HCT116 (cell line): ENCODE results near the gene FHIT.

Experiments
- CEBPB ChIP-seq: IDR thresholded peaks from 2 replicates; pipeline ENCODE4 v1.6.1; 2012; ENCODE audit warnings: low read depth
- ELF1 ChIP-seq: IDR thresholded peaks from 2 replicates; pipeline ENCODE4 v1.6.1; 2012; ENCODE audit warnings: low read depth, borderline replicate concordance
- EZH2 ChIP-seq: fragments of 200-600 bp; sonication (generic); IDR thresholded peaks from 2 replicates; pipeline ENCODE4 v1.6.1; 2017; ENCODE audit warnings: antibody characterized with exemption, mixed run types
- EZH2phosphoT487 ChIP-seq: fragments of 200-600 bp; IDR thresholded peaks from 2 replicates; pipeline ENCODE4 v1.6.1; 2018; ENCODE audit warnings: antibody characterized with exemption, borderline replicate concordance
- JUND ChIP-seq: IDR thresholded peaks from 2 replicates; pipeline ENCODE4 v1.6.1; 2012
- MAX ChIP-seq: IDR thresholded peaks from 2 replicates; pipeline ENCODE4 v1.6.1; 2012
- POLR2A ChIP-seq: IDR thresholded peaks from 2 replicates; pipeline ENCODE4 v1.7.0; 2011; ENCODE audit warnings: borderline replicate concordance; ENCODE audit not compliant: insufficient read depth, insufficient read length; ENCODE audit errors: extremely low read depth
- POLR2AphosphoS5 ChIP-seq: IDR thresholded peaks from 2 replicates; pipeline ENCODE4 v1.6.1; 2011; ENCODE audit warnings: mild to moderate bottlenecking, low read depth, low read length, moderate library complexity
- SP1 ChIP-seq: IDR thresholded peaks from 2 replicates; pipeline ENCODE4 v1.6.1; 2012; ENCODE audit warnings: low read depth
- SRF ChIP-seq: IDR thresholded peaks from 2 replicates; pipeline ENCODE4 v1.6.1; 2012; ENCODE audit warnings: low read depth
- YY1 ChIP-seq: IDR thresholded peaks from 2 replicates; pipeline ENCODE4 v1.6.1; 2011; ENCODE audit warnings: low read length, low read depth, moderate library complexity, mild to moderate bottlenecking; ENCODE audit not compliant: insufficient replicate concordance; ENCODE audit errors: extremely low read depth
- ZNF274 ChIP-seq: fragments of 200-500 bp; sonication (Bioruptor generic); IDR thresholded peaks from 2 replicates; pipeline ENCODE4 v1.6.1; 2014; ENCODE audit warnings: mild to moderate bottlenecking, low read depth, low read length, inconsistent platforms
- TF ChIP-seq, protein P1 (sequence below), 3 experiments: fragments of 200-600 bp in 1 of 3; sonication (generic) in 1 of 3; IDR thresholded peaks in 2 of 3; conservative IDR thresholded peaks in 1 of 3; 2 replicates each; pipeline ENCODE4 v1.5.1; 2012 to 2017; ENCODE audit warnings: low read depth in 2 of 3, low read length in 2 of 3, antibody characterized with exemption in 1 of 3, borderline replicate concordance in 1 of 3, control low read depth in 1 of 3, mild to moderate bottlenecking in 1 of 3, mixed read lengths in 1 of 3, mixed run types in 1 of 3, moderate library complexity in 1 of 3; ENCODE audit not compliant: insufficient read depth in 1 of 3

GRCh38 chr3:60070366-60070765 is 1180.9 kb downstream of the FHIT start:
- TF ChIP-seq, protein P1, sequence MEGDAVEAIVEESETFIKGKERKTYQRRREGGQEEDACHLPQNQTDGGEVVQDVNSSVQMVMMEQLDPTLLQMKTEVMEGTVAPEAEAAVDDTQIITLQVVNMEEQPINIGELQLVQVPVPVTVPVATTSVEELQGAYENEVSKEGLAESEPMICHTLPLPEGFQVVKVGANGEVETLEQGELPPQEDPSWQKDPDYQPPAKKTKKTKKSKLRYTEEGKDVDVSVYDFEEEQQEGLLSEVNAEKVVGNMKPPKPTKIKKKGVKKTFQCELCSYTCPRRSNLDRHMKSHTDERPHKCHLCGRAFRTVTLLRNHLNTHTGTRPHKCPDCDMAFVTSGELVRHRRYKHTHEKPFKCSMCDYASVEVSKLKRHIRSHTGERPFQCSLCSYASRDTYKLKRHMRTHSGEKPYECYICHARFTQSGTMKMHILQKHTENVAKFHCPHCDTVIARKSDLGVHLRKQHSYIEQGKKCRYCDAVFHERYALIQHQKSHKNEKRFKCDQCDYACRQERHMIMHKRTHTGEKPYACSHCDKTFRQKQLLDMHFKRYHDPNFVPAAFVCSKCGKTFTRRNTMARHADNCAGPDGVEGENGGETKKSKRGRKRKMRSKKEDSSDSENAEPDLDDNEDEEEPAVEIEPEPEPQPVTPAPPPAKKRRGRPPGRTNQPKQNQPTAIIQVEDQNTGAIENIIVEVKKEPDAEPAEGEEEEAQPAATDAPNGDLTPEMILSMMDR (IDR thresholded peaks at IDR 0.05 in 2 of 3, conservative IDR thresholded peaks at IDR 0.05 in 1 of 3; ENCODE audit: borderline replicate concordance in 1 of 3, insufficient read depth in 1 of 3, low read depth in 2 of 3, low read length in 2 of 3) = no peak
- TF ChIP-seq JUND (no peak), CEBPB (no peak), POLR2AphosphoS5 (no peak), SP1 (no peak), MAX (no peak), POLR2A (no peak), ZNF274 (no peak), ELF1 (no peak), EZH2phosphoT487 (no peak), EZH2 (no peak), YY1 (no peak), SRF (no peak)
